Thymus (tissue), 11 donors: ENCODE measurements around the gene ACRV1. TPM values are rescaled to one million over a fixed set of nuclear protein-coding genes. Genes with fewer than 3 reads are reported as not detected.

Experiments
- DNase-seq, 9 donors: peaks; one replicate each; pipeline ENCODE4 v3.0.0-alpha.2; 2013; ENCODE audit warnings: low spot score in 9 of 9, low read depth in 6 of 9, missing footprints in 1 of 9
- H3K27ac ChIP-seq, 2 donors: one replicate each; pipeline ENCODE4 v1.5.1; 2013; ENCODE audit warnings: control low read depth in 1 of 2, low read depth in 1 of 2, low read length in 1 of 2, mild to moderate bottlenecking in 1 of 2, moderate library complexity in 1 of 2
- H3K27me3 ChIP-seq, 2 donors: one replicate each; pipeline ENCODE4 v1.5.1; 2013; ENCODE audit warnings: low read length in 1 of 2; ENCODE audit not compliant: control insufficient read depth in 2 of 2, insufficient read depth in 1 of 2
- H3K36me3 ChIP-seq, 2 donors: one replicate each; pipeline ENCODE4 v1.5.1; 2013; ENCODE audit warnings: low read length in 1 of 2, mild to moderate bottlenecking in 1 of 2, moderate library complexity in 1 of 2; ENCODE audit not compliant: control insufficient read depth in 2 of 2, insufficient read depth in 2 of 2
- H3K4me1 ChIP-seq, 2 donors: one replicate each; pipeline ENCODE4 v1.5.1; 2013; ENCODE audit warnings: low read length in 2 of 2; ENCODE audit not compliant: control insufficient read depth in 2 of 2, insufficient read depth in 2 of 2
- H3K4me3 ChIP-seq, 2 donors: one replicate each; pipeline ENCODE4 v1.5.1; 2013; ENCODE audit warnings: low read length in 2 of 2, control low read depth in 1 of 2, mild to moderate bottlenecking in 1 of 2
- H3K9me3 ChIP-seq, 2 donors: one replicate each; pipeline ENCODE4 v1.5.1; 2013; ENCODE audit warnings: low read length in 1 of 2, mild to moderate bottlenecking in 1 of 2; ENCODE audit not compliant: control insufficient read depth in 2 of 2, insufficient read depth in 1 of 2
- WGBS: extraction: QIAGEN DNeasy Blood & Tissue Kit; methylation state at CpG from one replicate; pipeline ENCODE4 v1.1.7; 2013; 5-methylcytosine and 5-hydroxymethylcytosine counted together
- polyA plus RNA-seq: library from polyadenylated mRNA; stranded (reverse); fragments of 200-250 nt; gene quantifications from one replicate; pipeline ENCODE4 v1.2.3, GENCODE V29; 2013
- total RNA-seq: library from RNA; stranded (reverse); fragments of 120-200 nt; gene quantifications from one replicate; pipeline ENCODE4 v1.2.4, GENCODE V29; 2013
- donor health status: healthy.

ACRV1 gene
- total and polyA plus RNA-seq, 2 donors: 0.09 TPM; not detected in 1

DNA sequence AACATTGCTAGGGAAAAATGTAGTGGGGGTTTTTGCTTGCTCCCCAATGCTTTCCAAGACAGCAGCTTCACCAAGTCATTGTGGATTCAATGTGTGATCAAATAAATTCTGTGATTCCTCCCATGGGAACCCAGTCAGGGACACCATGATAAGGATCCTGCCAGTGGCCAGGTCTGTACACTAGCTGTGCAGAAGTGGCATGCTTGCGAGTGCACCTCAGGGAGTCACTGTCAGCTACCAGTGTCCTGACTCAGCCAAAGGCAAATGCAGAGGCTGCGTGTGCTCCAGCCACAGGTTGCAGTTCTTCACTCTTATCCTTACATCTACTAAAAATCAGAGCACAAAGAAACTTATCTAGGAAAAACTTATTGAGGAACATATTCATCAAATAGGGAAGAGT, 9.4 kb upstream of the ACRV1 start:
- Histone ChIP-seq H3K27ac (no peak overlapping the region), H3K27me3 (no peaks in the 10 kb centered on the region), H3K36me3 (no peaks in the 10 kb centered on the region), H3K4me3 (no peak overlapping the region), H3K9me3 (no peaks in the 10 kb centered on the region), H3K4me1 (no peaks in the 10 kb centered on the region)
- WGBS: 96% methylated on average over 2 of the region's 2 CpGs
- no peak for DNase-seq

DNA sequence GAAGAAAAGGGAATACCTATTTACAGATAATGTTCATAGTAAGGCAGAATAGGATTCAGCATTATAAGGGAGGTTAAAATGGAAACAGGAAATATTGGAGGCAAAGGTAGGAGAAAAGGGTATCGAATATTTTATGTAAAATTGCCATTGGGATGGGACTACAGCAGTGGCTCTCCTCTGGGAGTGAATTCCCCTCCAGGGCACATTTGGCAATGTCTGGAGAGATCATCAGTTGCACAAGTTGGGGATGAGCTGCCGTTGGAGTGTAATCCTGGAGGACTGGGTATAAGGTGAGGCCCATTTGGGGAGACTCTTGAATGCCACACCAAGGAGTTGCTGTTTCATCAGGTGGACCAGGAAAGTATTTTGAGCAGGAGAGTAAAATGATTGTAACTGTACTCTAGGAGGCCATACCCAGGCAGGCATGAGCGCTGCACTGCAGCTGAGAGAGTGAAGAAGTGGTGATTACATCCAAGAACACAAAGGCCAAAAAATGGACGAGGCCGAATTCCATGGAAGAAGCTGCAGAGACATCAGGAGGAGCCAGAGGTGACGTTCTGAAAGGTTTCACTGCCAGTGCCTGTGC, 8.7 kb upstream of the ACRV1 start:
- Histone ChIP-seq H3K4me1 (no peaks in the 10 kb centered on the region), H3K9me3 (no peaks in the 10 kb centered on the region), H3K27ac (no peak overlapping the region), H3K27me3 (no peaks in the 10 kb centered on the region), H3K36me3 (no peaks in the 10 kb centered on the region), H3K4me3 (no peak overlapping the region)
- no peak for DNase-seq
- 87% methylated on average over 6 of the region's 6 CpGs for WGBS

DNA sequence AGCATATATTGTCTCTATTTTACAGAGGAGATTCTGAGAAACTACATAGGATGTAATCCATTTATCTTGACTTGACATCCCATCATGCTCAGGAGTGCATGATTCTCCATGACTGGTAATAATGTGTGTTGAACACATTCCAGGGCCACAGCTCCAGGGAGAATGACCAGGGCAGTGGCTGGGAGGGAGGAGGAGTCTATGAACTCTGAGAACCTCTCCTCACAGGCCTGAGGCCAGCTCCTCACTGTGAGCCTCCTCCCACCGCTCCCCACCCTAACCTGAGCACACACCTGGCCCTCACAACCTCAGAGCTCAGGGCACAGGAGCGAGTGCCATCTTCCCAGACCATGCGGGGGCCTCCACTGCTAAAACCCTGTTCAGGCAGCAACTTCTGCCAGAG, 8.0 kb upstream of the ACRV1 start:
- no peak for DNase-seq
- H3K36me3 ChIP-seq: peaks cover 0 to 2% of the 10 kb centered on the region in 2 donors
- no peak overlapping the region for H3K4me3 ChIP-seq
- no peak overlapping the region for H3K27ac ChIP-seq
- no peaks in the 10 kb centered on the region for H3K27me3 ChIP-seq
- H3K4me1 ChIP-seq: no peaks in the 10 kb centered on the region
- H3K9me3 ChIP-seq: no peaks in the 10 kb centered on the region
- 99% methylated on average over 3 of the region's 3 CpGs for WGBS

DNA sequence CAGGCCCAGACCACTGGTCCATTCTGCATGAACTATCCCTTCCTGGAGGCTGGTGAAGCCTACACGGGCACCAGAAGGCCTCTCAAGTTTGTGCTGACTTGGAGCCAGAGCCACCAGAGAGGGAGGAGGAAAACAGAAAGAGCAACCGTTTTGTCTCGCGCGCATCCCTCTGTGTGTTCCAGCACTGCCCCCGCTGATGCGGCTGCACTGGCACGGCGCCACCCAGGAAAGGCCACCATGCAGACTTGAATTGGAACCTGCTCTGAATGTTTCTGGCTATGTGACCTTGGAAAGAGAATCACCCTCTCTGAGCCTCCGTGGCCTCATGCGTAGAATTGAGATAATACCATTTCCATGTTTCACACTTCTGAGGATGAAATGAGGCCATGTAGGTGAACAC, 7.4 kb upstream of the ACRV1 start:
- Histone ChIP-seq H3K9me3 (no peaks in the 10 kb centered on the region), H3K36me3 (peaks cover 0 to 2% of the 10 kb centered on the region in 2 donors), H3K4me1 (no peaks in the 10 kb centered on the region), H3K27me3 (no peaks in the 10 kb centered on the region), H3K27ac (no peak overlapping the region), H3K4me3 (no peak overlapping the region)
- 98% methylated on average over 11 of the region's 11 CpGs for WGBS
- no peak for DNase-seq

DNA sequence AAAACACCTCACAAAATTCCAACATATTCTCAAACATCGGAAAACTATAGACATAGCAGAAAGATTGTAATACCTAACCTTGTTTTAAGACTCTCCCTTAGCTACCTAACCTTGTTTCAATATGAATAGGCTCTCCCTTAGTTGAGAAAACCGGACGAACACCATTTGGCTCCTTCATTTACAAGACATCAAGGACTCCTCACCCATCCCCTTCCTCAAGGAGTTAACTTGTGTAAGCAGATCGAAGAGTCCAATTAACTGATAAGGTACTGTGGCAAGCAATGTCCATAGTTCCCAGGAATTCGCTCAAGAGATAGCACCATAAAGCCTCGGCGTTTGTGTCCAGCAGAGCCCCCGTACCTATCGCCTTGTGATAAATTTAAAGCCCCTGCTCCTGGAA, 4.6 kb upstream of the ACRV1 start:
- no peak for DNase-seq
- Histone ChIP-seq H3K27me3 (no peaks in the 10 kb centered on the region), H3K4me1 (no peaks in the 10 kb centered on the region), H3K27ac (no peak overlapping the region), H3K36me3 (peaks cover 0 to 3% of the 10 kb centered on the region in 2 donors), H3K9me3 (no peaks in the 10 kb centered on the region), H3K4me3 (no peak overlapping the region)
- WGBS: 90% methylated on average over 9 of the region's 9 CpGs

DNA sequence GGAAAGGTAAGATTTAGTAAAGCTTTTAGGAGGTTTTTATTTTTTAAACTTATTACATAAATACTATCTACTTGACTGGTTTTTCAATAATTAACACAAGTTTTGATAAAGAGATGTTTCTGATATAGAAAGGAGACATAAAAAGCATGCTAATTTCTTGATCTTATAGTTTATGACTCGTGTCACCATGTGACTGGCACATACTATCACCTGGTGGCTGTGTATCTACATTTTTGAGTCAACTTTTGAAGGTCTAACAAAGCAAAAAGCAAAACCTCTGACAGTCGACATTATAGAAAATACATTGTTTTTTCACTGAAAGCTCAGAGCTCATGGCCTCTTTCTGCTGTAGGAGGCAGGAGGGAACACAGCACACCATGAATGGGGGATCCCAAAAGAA, 810 bp downstream of the ACRV1 start:
- H3K27ac ChIP-seq: no peak overlapping the region
- H3K9me3 ChIP-seq: no peaks in the 10 kb centered on the region
- peaks cover 3 to 34% of the 10 kb centered on the region in 2 donors for H3K36me3 ChIP-seq
- 91% methylated on average over 2 of the region's 2 CpGs for WGBS
- H3K27me3 ChIP-seq: no peaks in the 10 kb centered on the region
- H3K4me1 ChIP-seq: no peaks in the 10 kb centered on the region
- no peak for DNase-seq
- H3K4me3 ChIP-seq: no peak overlapping the region

GRCh38 chr11:125679397-125679796, 1.2 kb downstream of the ACRV1 start:
- 98% methylated on average over 4 of the region's 4 CpGs for WGBS
- H3K4me1 ChIP-seq: no peaks in the 10 kb centered on the region
- no peaks in the 10 kb centered on the region for H3K9me3 ChIP-seq
- no peak overlapping the region for H3K27ac ChIP-seq
- no peak overlapping the region for H3K4me3 ChIP-seq
- peaks cover 3 to 34% of the 10 kb centered on the region in 2 donors for H3K36me3 ChIP-seq
- no peaks in the 10 kb centered on the region for H3K27me3 ChIP-seq
- DNase-seq: no peak

- WGBS: 96% methylated on average over 2 of the region's 2 CpGs
- no peak for DNase-seq
- Histone ChIP-seq H3K27ac (no peak overlapping the region), H3K4me3 (no peak overlapping the region), H3K9me3 (no peaks in the 10 kb centered on the region), H3K36me3 (peaks cover 8 to 37% of the 10 kb centered on the region in 2 donors), H3K4me1 (no peaks in the 10 kb centered on the region), H3K27me3 (no peaks in the 10 kb centered on the region)
These were observed 5.5 kb downstream of the ACRV1 start for GRCh38 chr11:125675196-125675595.

GRCh38 chr11:125674210-125674609, 6.4 kb downstream of the ACRV1 start:
- H3K27ac ChIP-seq: no peak overlapping the region
- no peak for DNase-seq
- WGBS: 93% methylated on average over 2 of the region's 2 CpGs
- H3K4me1 ChIP-seq: no peaks in the 10 kb centered on the region
- H3K4me3 ChIP-seq: no peak overlapping the region
- no peaks in the 10 kb centered on the region for H3K9me3 ChIP-seq
- H3K27me3 ChIP-seq: no peaks in the 10 kb centered on the region
- peaks cover 8 to 32% of the 10 kb centered on the region in 2 donors for H3K36me3 ChIP-seq

GRCh38 chr11:125671561-125671960, 9.1 kb downstream of the ACRV1 start:
- H3K36me3 ChIP-seq: peaks cover 7 to 23% of the 10 kb centered on the region in 2 donors
- no peaks in the 10 kb centered on the region for H3K4me1 ChIP-seq
- no peaks in the 10 kb centered on the region for H3K27me3 ChIP-seq
- DNase-seq: no peak
- H3K4me3 ChIP-seq: no peak overlapping the region
- WGBS: 98% methylated on average over 2 of the region's 2 CpGs
- no peak overlapping the region for H3K27ac ChIP-seq
- no peaks in the 10 kb centered on the region for H3K9me3 ChIP-seq
